Muscle of arm (tissue), 12 donors: ENCODE results near the gene AGFG2. TPM values are rescaled to one million over a fixed set of nuclear protein-coding genes. Genes with fewer than 3 reads are reported as not detected.
"Not testable (repeated sequence)": the region's sequence is repeated elsewhere in the genome, so short reads cannot be mapped to it uniquely, and the experiment has no call there.

Experiments used
- DNase-seq: peaks from one replicate; pipeline ENCODE4 v3.0.0-alpha.2; 2013
- polyA plus RNA-seq, 12 donors: library from polyadenylated mRNA; unstranded; fragments of 120-200 nt; gene quantifications; one replicate each; pipeline ENCODE4 v1.2.1, GENCODE V29; 2013; ENCODE audit not compliant: insufficient read length in 12 of 12

AGFG2 gene
- polyA plus RNA-seq, 12 donors: 7.8 to 16.8 (median 10.1) TPM; not detected in 1

DNA sequence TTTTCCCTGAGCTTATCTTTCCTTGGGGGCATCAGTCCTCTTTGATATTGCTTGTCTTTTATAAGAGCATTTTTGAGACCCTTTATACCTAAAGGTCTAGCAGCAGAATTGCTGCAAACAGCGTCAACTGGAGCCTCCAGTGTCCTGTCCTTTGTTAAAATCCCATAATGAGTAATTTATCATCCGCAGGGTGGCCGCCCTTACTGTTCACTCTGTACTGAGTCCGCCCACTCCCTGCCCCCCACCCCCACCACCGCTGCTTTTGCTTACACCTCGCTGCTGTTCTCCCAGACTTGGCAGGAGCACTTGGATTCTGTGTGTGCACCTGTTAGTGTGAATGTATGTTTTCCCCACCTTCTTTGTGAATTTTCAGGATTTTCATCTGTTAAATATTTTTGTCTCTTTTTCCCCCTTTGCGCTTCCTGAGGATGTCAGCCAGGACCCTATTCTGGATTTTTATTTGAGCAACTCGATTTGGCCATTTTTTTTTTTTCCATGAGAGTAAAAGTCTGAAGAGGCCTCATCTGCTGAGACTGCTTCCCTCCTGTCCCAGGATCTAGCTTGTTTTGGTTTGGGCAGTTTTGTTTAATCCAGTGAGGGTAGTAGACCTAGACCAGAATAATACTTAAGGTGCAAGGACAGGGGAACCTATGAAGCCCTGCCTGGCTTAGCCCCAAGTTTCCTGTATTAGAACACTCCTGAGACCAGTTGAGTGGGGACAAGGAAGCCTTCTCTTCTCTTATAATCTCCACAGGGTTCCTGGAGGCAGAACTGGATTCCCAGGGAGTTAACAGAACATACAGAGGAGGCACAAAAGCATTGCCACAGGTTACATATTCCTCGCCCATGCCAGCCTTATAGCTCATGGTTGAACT lies 8.2 kb downstream of the AGFG2 start:
- DNase-seq: no peak

DNA sequence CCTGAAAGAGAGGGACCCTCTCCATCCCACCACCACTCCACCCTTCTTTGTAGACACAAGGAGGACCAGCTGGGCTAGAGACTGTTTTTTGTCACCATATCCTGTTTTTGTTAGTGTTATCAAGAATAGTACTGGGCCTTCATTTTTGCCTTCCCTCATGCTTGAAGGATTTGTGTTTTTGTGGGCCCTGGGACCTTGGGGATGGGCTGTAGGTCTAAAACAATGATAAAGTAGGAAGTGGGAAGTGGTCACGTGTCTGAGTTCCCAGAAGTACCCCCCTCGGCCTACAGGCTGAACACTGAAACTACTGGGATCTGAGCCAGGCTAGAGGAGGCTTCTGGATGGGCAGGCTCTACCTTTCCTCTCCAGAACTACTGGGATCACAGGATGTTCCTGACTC lies 8.9 kb downstream of the AGFG2 start:
- no peak for DNase-seq

DNA sequence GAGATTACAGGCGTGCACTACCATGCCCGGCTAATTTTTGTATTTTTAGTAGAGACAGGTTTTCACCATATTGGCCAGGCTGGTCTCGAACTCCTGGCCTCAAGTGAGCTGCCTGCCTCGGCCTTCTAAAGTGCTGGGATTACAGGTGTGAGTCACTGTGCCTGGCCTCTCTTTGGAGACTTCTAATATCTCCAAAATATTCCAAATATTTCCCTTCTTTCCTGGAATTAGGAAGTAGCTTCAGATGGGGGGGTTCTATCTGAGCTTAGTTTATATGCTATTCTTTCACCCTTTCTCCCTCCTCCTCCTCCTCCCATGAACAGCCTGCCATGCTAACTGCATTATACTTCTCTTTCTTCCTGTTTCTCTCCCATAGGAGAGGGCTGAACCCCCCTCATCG lies 9.4 kb downstream of the AGFG2 start:
- not testable (repeated sequence) for DNase-seq

DNA sequence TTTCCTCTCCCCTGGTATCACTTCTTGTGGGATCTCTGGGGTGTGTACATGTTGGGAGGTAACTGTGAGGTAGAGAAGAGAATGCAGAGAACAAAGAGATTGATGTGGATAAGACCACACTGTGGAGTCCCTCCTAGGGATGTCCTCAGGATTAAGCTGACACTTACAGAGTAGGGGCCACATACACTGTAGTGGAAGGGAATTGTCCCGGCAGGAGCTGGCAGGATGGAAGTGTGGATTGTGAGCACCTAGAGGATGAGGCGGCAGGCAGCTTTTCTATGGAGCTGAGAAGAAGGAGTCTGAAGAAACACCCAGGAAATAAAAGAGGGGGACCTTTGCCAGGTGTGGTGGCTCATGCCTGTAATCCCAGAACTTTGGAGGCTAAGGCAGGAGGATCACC lies 13.5 kb downstream of the AGFG2 start:
- DNase-seq: no peak

DNA sequence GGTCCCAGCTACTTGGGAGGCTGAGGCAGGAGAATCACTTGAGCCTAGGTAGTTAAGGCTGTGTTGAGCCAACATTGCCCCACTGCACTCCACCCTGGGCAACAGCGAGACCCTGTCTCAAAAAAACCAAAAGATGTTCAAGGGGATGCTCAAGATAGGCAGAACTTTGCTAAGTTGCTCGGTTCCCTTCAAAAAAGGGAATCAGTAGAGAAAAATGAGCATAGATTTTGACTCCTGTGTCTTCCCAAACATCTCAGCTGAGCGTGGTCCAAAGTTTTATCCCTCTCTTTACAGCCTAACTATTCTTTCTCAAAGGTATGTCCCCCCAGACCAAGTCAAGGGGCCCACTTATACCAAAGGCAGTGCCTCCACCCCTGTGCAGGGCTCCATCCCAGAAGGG lies 14.0 kb downstream of the AGFG2 start:
- DNase-seq: no peak

DNA sequence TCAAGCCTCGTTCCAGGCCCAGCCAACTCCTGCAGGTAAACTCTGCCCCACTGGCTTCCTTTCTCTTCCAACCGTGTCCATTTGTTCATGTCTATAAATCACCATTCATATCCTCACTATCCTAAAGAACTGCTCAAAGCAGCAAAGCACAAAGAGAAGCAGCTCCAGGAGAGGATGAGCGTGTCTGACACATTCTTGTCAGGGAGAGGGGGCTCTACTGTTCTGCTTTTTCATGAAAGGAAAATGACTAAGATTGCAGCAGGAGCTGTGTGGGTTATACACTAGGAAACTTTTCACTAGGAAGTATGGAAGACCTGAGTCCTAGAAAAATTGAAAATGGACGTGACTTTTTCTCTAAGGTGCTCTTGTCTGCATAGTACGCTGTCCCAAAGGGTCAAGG lies 16.7 kb downstream of the AGFG2 start:
- no peak for DNase-seq

DNA sequence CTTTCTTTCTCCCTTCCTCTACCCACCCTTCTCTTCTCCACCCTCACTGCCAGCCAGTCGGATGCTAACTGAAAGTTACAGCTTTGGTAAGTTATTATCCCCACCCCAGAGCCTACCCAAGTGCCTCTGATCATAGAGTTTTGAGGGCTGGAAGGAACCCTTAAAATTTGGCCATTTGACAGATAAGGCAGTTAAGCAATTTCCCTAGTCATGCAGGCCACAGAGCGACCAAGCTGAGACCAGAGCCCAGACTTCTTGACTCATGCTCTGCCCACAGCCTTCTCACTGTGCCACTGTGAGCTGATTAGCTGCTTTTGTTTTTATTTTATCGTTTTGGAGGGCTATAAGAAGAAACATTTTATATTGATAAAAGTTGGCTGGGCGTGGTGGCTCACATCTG lies 17.5 kb downstream of the AGFG2 start:
- DNase-seq: no peak

DNA sequence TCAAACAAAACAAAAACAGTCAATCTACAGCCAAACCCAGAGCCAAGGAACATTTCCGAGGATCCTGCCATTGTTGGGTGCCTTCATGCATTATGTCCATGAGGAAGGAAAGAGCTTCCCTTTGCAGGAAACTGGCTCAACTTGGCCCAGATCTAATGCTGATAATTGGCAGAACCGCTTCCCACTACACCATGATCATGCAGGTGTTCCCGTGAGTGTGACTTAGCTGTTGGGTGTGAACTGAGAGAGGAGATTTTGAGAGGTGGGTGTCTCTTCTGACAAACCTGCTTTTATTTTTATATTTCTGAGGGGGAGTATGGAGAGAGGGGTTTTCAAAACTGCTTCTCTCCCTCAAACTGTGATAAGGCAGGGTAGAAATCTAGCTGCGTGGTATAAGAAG lies 20.1 kb downstream of the AGFG2 start:
- no peak for DNase-seq

DNA sequence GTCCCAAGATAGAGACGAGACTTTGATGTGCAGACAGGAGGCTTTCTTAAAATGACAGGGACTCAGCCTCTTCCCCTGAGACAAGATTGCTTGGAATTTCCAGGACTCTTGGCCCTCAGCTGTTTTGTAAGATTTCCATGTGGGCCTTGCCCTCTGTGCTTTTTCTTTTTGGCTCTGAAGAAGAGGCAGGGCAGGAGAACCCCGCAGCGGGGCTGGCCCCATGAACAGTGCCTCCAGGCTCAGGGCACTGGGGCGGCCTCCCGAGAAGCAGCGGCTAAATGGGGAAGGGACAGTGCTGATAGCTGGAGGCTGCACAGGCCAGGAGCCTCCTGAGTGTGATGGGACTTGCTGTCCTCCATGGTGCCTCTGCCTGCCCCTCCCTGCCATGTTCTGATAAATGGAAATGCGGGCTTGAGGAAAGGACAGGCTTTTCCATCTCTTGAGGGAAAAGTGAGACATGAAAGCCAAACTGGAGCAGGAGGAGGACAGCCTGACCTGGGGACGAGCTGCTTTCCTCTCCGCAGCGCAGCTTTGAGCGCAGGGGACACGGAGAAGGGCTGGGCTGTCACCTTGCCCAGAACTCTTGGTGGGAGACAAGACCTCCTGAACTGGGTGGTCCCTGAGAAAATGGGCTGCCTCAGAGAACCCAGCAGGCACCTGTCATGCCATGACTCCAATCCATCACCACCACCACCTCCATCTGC lies 22.6 kb downstream of the AGFG2 start:
- DNase-seq: no peak

DNA sequence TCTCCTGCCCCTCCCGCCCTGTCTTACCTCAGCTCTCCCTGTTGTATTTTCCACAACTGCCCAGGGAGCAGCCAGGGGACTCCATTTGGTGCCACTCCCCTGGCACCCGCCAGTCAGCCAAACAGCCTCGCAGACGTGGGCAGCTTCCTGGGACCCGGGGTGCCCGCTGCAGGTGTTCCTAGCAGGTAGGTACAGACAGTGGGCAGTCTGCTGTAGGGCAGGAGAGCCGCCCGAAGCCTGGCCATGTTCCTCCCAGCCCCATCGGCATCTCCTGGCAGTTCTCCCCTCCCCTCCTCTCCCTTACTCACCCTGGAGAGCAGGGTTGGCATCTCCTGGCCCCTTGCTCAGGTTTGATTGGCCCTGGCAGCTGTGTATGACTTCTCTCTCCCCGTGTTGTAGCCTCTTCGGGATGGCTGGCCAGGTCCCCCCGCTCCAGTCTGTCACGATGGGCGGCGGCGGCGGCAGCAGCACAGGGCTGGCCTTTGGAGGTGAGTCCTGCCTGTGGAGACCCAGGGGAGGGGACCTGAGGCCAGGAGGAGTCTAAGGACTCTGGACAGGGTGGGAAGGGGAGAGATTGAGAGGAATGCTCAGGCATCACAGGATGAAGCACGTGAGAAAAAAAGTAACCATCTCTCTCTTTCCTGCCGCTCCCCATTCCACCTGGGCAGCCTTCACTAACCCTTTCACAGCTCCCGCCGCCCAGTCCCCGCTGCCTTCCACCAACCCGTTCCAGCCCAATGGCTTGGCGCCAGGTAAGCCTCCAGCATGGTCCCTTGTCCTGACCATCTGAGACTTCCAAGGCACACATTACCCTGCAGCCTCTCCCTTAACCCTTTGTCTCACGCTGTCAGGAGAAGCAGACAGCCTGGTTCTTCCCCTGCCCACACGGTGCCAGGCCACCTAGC lies 23.4 kb downstream of the AGFG2 start:
- DNase-seq: no peak

DNA sequence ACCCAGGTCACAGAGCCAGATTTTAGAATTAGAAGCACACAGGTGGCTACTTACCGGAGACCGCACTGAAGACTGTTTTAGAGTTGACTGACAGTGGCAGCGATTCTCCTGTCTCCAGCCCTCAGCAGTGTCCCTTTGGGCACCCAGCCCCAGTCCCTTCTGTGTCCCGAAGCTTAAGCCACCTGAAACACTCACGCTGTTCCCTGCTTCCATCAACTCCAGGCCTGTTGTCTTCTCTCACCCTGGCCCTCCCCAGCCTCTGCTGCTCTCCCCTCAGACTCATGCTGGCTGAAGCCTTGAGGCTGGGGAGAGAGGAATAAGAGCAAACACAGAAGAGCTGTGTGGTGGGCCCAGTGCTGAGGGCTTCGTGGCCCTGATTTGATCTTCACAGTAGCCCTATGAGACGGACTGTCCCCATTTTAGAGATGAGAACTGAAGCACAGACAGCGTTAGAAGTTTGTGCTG lies 24.1 kb downstream of the AGFG2 start:
- DNase-seq: no peak

DNA sequence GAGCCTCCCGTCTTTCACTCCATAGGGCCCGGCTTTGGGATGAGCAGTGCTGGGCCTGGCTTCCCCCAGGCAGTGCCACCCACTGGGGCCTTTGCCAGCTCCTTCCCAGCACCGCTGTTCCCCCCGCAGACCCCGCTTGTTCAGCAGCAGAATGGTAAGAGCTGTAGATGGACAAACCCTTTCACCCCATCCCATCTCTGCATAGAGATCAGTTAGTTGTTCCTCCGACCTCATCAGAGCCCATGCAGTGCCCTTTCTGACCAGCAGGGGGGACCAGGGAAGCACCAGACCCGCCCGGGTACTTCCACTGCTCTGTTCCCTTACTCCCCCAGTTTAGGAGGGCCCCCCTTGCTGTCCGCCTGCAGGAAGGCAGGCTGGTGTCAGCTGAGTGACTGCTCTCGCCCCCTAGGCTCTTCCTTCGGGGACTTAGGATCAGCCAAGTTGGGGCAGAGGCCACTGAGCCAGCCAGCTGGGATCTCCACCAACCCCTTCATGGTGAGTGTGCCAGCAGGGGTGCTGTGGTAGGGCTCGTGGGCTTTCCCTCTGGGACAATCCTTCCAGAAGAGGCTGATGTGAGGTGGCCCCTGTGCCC lies 24.9 kb downstream of the AGFG2 start:
- DNase-seq: peak; percentile 68

DNA sequence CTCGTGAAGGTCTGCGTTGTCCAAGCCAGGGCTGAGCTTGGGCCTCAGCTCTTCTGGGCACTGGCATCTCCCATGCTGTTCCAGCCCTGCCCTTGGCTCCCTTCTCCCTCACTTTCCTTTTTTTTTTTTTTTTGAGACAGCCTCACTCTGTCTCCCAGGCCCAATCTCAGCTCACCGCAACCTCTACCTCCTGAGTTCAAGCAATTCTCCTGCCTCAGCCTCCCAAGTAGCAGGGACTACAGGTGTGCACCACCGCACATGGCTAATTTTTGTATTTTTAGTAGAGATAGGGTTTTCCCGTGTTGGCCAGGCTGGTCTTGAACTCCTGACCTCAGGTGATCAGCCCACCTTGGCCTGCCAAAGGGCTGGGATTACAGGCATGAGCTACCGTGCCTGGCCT lies 25.4 kb downstream of the AGFG2 start:
- not testable (repeated sequence) for DNase-seq

DNA sequence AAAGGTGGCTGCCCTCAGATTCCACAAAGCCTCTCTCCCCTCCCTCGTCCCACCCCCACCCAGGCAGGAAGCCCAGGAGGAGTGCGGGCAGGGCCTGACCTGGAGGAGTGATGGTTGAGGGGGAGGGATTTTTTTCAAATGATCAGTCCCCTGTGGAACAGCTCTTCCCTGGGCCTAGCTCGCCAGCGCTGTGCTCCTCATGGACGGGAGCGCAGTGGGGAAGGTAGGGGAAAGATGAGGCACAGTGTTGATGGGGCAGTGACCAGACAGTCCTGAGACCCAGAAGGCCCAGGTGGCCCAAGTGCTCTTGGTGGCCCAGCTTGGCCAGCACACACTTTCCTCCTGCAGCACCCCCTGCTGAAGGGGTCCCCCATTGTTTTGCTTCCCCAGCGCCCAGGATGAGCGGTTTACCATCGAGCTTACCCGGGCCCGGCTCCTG lies 26.1 kb downstream of the AGFG2 start:
- DNase-seq: no peak

DNA sequence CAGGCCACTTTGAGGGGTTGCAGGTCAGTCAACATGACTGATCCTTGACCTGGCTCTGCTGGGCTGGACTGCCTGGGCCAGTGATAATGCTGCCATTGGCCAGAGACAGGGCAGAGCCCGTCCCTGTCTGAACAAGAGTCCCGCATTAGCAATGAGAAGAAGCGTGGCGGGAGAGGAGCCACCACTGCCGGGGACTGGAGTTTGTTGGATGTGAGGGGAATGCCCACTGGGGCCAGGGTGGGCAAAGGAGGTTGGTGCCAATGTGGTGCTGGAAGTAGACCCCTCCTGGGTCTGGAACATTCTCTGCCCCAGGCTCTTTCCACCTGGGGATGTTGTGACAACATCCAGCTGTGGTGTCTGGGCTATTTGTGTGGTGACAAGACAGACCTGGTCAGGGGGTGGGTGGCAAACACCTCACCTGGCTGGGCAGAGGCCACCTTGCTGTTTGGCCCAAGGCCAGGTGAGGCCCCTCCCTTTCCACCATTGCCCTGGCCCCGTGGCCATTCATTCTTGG lies 27.1 kb downstream of the AGFG2 start:
- no peak for DNase-seq

DNA sequence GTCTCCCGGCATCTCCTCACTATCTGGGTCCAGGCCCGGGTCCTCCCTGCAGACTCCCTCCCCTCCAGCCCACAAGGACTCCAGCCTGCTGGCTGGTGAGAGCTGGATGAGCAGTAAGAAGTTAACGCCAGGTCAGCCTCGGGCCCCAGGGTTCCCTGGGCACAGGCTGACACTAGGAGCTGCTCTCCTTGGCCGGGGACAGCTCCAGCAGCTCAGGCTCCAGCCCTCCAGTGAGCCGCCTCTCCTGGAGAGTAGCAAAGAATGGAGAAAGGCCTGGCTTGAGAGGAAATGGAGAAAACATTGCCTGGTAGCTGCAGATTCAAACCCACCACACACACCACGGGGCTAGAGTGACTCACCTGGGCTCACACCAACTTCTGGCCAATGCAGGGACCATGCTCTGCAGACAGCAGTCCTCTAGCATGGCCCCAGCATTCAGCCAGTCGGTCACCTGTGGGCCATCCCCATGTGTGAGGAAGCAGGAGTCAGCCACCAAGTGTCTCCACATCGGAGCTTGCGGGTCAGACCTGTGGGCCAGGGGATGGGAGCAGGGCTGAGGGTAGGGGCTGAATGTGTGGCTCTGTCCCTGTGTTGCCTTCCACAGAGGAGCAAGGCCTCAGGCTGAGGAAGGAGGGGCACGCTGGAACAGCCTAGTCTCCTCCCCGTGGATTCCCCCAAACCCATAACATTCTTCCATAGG lies 28.2 kb downstream of the AGFG2 start:
- DNase-seq: no peak

DNA sequence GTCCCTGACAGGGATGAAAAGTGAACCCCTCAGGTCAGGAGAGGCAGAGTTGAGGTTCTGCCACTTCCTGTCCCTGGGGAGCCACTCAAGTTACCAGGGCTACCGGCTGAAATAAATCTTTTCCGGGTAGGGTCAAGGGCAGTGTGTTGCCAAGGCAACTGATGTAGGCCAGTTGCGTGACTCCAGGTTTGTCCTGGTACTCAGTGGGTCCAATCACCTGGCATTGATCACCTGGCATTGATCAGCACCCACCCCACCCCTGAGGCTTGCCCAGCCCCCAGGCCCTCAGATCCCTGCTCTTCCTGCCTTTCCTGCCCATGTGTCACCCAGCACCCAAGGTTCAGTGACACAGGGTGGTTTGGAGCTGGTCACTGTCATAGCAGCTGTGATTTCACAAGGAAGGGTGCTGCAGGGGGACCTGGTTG lies 28.8 kb downstream of the AGFG2 start:
- no peak for DNase-seq

DNA sequence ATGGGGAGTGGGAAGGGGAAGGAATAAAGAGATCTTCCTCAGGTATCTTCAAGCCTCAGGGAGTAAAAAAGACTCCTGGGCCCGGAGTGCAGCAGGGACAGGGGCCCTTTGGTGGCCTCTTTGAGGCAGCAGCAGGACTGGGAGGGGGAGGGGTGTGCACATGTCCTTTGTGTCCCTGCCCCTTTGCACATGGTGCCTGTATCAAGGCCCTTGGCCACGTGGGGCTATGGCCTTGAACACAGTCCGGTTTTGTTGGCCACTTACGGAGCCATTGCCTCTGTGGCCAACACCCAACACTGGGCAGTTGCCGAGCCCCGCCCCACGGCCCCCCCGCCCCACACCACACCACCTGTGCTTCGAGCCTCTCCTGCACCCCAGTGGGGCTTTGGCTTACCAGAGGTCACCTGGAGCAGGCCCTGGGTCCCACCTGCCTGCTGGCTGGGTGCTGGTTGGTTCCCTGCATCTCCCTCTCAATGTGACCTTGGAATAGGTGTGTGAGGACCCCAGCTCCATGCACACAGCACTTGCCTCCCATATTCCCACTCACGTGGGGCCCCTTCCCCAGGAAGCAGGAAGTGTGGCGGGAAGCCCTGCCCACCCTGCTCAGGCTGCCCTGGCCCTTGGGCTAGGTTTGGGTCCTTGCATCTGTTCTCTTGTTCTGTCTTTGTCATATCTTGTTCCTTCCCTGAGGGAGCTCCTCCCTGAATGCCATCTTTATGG lies 29.3 kb downstream of the AGFG2 start:
- DNase-seq: no peak

DNA sequence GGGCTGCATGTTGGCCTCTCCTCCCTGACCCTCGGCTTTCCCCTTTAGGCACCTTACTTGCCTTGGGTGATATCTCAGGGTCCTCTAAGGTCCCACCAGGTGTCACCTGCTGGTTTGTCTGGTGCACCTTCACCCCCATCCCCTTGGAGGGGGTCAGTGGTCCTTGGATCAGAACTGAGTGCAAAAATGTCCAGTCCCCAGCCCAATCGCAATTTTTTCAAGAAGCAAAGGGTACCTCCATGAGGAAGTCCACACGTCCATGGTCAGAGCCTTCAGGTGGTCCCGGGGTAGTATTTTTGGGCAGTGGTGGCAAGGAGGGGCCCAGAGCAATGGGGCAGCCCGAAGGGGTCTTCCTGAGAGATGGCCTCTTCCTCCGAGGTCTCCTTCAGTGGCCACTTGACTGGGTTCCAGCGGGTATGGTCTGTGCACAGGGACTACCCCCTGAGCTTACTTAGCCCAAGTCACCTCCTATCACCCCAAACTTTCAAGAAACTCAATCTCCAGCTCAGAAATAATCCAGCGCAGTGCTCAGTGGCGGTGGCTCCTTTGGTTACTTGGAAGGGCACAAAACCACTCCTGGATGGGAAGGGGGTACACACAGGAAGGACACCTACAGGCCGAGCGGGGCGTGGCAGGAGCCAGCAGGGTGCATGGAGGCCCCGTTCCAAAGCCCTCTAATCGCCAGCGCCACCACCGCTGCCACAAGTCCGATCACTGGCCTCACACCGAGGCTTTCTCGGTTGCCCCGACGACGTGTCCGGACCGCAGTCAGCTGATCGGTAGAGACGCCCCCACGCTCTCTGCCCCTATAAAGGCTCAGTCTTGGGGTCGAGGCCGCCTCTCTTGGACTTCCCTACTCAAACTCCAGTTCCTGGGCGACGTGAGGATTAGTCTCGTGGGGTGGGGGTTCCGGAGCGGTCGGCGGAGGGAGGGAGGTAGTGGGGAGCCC lies 30.2 kb downstream of the AGFG2 start:
- DNase-seq: peak; percentile 33
